MCF 10A (cell line): ENCODE measurements around the gene UTP3. TPM values are rescaled to one million over a fixed set of nuclear protein-coding genes. Genes with fewer than 3 reads are reported as not detected.

Source experiments
- BruUV-seq: library from RNA; stranded (reverse); fragments of 400-500 nt; replicated peaks from 2 replicates; lab custom pipeline; 2021; lab: Mats Ljungman, UMichigan
- CTCF ChIA-PET: fragments of 300-600 bp; sonication (Branson Sonifier 250); formaldehyde crosslinking; extraction: SDS; loops from one replicate; lab custom pipeline; 2021; ENCODE audit warnings: antibody characterized with exemption, inconsistent platforms; lab: Yijun Ruan, JAX
- POLR2A ChIA-PET: fragments of 300-600, 350-650 bp; sonication (Branson Sonifier 250); formaldehyde crosslinking; extraction: SDS; loops from one replicate; lab custom pipeline; 2020; ENCODE audit warnings: antibody characterized with exemption, inconsistent platforms; lab: Yijun Ruan, JAX
- DNase-seq: peaks from one replicate; pipeline ENCODE4 v3.0.0-alpha.2; 2018; ENCODE audit not compliant: unreplicated experiment
- H3K27ac Mint-ChIP-seq: one replicate; pipeline ENCODE4 v1.8.0; 2022; ENCODE audit warnings: mild to moderate bottlenecking, low read depth, mixed read lengths; ENCODE audit not compliant: unreplicated experiment
- H3K27me3 Mint-ChIP-seq: one replicate; pipeline ENCODE4 v1.8.0; 2022; ENCODE audit warnings: mixed read lengths; ENCODE audit not compliant: insufficient read depth, unreplicated experiment
- H3K36me3 Mint-ChIP-seq: one replicate; pipeline ENCODE4 v1.8.0; 2022; ENCODE audit warnings: mild to moderate bottlenecking, moderate library complexity, mixed read lengths; ENCODE audit not compliant: insufficient read depth, unreplicated experiment
- H3K4me1 Mint-ChIP-seq: one replicate; pipeline ENCODE4 v1.8.0; 2022; ENCODE audit warnings: mixed read lengths; ENCODE audit not compliant: insufficient read depth, unreplicated experiment
- H3K4me3 Mint-ChIP-seq: one replicate; pipeline ENCODE4 v1.8.0; 2022; ENCODE audit warnings: mild to moderate bottlenecking, moderate library complexity, mixed read lengths; ENCODE audit not compliant: unreplicated experiment
- H3K9me3 Mint-ChIP-seq: one replicate; pipeline ENCODE4 v1.8.0; 2022; ENCODE audit warnings: mixed read lengths; ENCODE audit not compliant: unreplicated experiment
- CTCF ChIP-seq: fragments of 200-600 bp; IDR thresholded peaks from one replicate; pipeline ENCODE4 v1.8.0; 2022; ENCODE audit warnings: antibody characterized with exemption, mild to moderate bottlenecking; ENCODE audit not compliant: unreplicated experiment
- intact Hi-C: fragments of 100-400 bp; cut with micrococcal nuclease; formaldehyde crosslinking; loops from 2 replicates; pipeline ENCODE4 v1.14.1; 2022
- total RNA-seq: library from RNA; stranded (reverse); gene quantifications from 2 replicates; pipeline ENCODE4 v1.2.3, GENCODE V29; 2022

UTP3 gene
- total RNA-seq, 1 experiment from 2014 or later = 45.4 TPM

- Mint-ChIP-seq H3K36me3 (no peaks in the 10 kb centered on the region), H3K9me3 (no peaks in the 10 kb centered on the region), H3K4me3 (peak overlapping the region; percentile 93), H3K27ac (peak overlapping the region; percentile 89), H3K27me3 (no peaks in the 10 kb centered on the region), H3K4me1 (peaks cover 12% of the 10 kb centered on the region)
- TF ChIP-seq CTCF = no peak
- intact Hi-C loops = loop anchor here (5.0 kb wide), 1 partner anchor 196 kb away; the partner anchor contains the start of gene MOB1B
- ChIA-PET CTCF (interaction anchor here (0.6 to 4.5 kb wide), 11 partner anchors 17 to 103 kb away, joined by 3 to 49 read pairs (median 4); partner anchors contain the start of gene UTP3), POLR2A (interaction anchor here (0.6 to 9.4 kb wide), 15 partner anchors 9 to 479 kb away, joined by 3 to 278 read pairs (median 5); partner anchors contain the start of genes GRSF1, MOB1B, RUFY3 and UTP3)
- peak; percentile 41 for DNase-seq
- BruUV-seq = TSS peak; percentile 45
Measured at GRCh38 chr4:70706044-70706461, 17.7 kb downstream of the UTP3 start.

DNA sequence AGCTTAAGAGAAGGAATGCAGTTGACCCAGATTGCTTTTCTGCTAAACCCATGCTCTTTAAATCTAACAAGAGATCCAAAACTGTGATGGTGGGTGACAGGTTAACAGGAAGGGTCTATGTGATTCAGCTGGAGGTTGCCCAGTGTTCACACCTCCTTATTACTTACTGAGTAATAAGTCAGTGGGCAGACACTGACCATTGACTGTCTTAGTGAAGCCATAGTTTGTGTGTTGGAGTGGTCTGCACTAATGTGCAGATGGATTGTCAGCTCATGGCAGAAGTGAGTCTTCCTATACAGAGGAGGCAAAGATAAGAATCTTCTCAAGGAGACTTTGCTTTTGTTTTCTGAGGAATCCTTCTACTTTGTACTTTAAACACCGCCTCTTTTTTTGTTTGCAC, 18.2 kb downstream of the UTP3 start:
- Mint-ChIP-seq H3K4me3 (peak overlapping the region; percentile 93), H3K27me3 (no peaks in the 10 kb centered on the region), H3K27ac (peak overlapping the region; percentile 89), H3K36me3 (no peaks in the 10 kb centered on the region), H3K9me3 (no peaks in the 10 kb centered on the region), H3K4me1 (peaks cover 13% of the 10 kb centered on the region)
- DNase-seq = no peak
- ChIA-PET CTCF (interaction anchor here (0.6 to 4.5 kb wide), 10 partner anchors 18 to 104 kb away, joined by 3 to 49 read pairs (median 5); partner anchors contain the start of gene UTP3), POLR2A (interaction anchor here (0.6 to 9.4 kb wide), 14 partner anchors 8 to 479 kb away, joined by 3 to 278 read pairs (median 6); partner anchors contain the start of genes GRSF1, MOB1B, RUFY3 and UTP3)
- intact Hi-C loops = loop anchor here (5.0 kb wide), 1 partner anchor 196 kb away; the partner anchor contains the start of gene MOB1B
- no TSS peak for BruUV-seq
- no peak for TF ChIP-seq CTCF

- no TSS peak for BruUV-seq
- no peak for TF ChIP-seq CTCF
- no peaks in the 10 kb centered on the region for H3K27me3 Mint-ChIP-seq
- no peak overlapping the region for H3K27ac Mint-ChIP-seq
- no peaks in the 10 kb centered on the region for H3K9me3 Mint-ChIP-seq
- intact Hi-C loops = loop anchor here (5.0 kb wide), 1 partner anchor 193 kb away; the partner anchor contains the start of gene MOB1B
- ChIA-PET CTCF (no interaction called here), POLR2A (no interaction called here)
- H3K4me1 Mint-ChIP-seq = peaks cover 35% of the 10 kb centered on the region
- H3K4me3 Mint-ChIP-seq = no peak overlapping the region
- DNase-seq = no peak
- peaks cover 6% of the 10 kb centered on the region for H3K36me3 Mint-ChIP-seq
Measured at GRCh38 chr4:70709611-70710205, 21.4 kb downstream of the UTP3 start.

GRCh38 chr4:70711599-70711998, 23.3 kb downstream of the UTP3 start:
- no peak for TF ChIP-seq CTCF
- H3K27me3 Mint-ChIP-seq = no peaks in the 10 kb centered on the region
- ChIA-PET CTCF (interaction anchor here (1.1 kb wide), 1 partner anchor 10 kb away, joined by 3 read pairs; the partner anchor contains the start of gene RUFY3), POLR2A (interaction anchor here (1.3 to 3.2 kb wide), 4 partner anchors 8 to 23 kb away, joined by 5 to 14 read pairs (median 8); partner anchors contain the start of gene RUFY3)
- DNase-seq = no peak
- H3K4me1 Mint-ChIP-seq = peaks cover 38% of the 10 kb centered on the region
- no TSS peak for BruUV-seq
- peaks cover 6% of the 10 kb centered on the region for H3K36me3 Mint-ChIP-seq
- H3K27ac Mint-ChIP-seq = no peak overlapping the region
- H3K4me3 Mint-ChIP-seq = no peak overlapping the region
- no peaks in the 10 kb centered on the region for H3K9me3 Mint-ChIP-seq
- intact Hi-C loops = no loop called here
